ENCODE results near the gene PPP1R12A.

DNA sequence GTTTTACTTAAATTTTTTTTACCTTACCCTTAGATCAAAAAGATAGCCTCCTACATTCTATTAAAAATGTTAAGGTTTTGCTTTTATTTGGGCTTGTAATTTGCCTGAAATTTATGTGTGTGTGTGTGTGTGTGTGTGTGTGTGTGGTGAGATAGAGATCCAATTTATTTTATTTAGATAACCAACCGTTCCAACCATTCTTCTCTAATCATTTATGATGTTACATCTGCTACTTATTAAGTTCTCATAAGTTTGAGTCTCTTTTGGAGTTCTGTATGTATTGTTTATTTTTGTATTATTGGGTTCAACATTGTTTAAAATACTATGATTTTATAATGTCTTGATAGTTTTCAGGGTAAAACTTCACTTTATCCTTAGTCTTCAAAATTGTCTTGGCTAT is 173.6 kb downstream of the PPP1R12A start:
- TF ChIP-seq CTCF (conservative IDR thresholded peaks at IDR 0.05) (no peak), EZH2 (IDR thresholded peaks at IDR 0.05; ENCODE audit: low read depth) (no peak)

Data from PC-9 (cell line).